Stomach (tissue), 9 donors: ENCODE data around the gene HPCAL4. TPM values are rescaled to one million over a fixed set of nuclear protein-coding genes. Genes with fewer than 3 reads are reported as not detected.

Experiments
- DNase-seq, 2 donors: peaks; one replicate each; pipeline versions ENCODE4 v3.0.0 to v3.0.0-alpha.2; 2013 to 2019
- H3K27ac ChIP-seq, 5 donors: fragments of 200-600 bp in 4 of 5; sonication (generic) in 4 of 5; one replicate each; pipeline ENCODE4 v1.5.1; 2013 to 2019; ENCODE audit warnings: mild to moderate bottlenecking in 1 of 5, moderate library complexity in 1 of 5
- H3K27me3 ChIP-seq, 3 donors: fragments of 200-600 bp; sonication (generic); one replicate each; pipeline ENCODE4 v1.5.1; 2017 to 2019; ENCODE audit warnings: mixed run types in 1 of 3
- H3K36me3 ChIP-seq, 4 donors: fragments of 200-600 bp; sonication (generic); 1 replicate in 3 of 4; 2 replicates in 1 of 4; pipeline ENCODE4 v1.5.1; 2016 to 2019
- H3K4me1 ChIP-seq, 4 donors: fragments of 200-600 bp; sonication (generic); one replicate each; pipeline ENCODE4 v1.5.1; 2016 to 2019
- H3K4me3 ChIP-seq, 4 donors: fragments of 200-600 bp; sonication (generic) in 3 of 4; one replicate each; pipeline ENCODE4 v1.5.1; 2016 to 2019; ENCODE audit warnings: mild to moderate bottlenecking in 1 of 4
- H3K9me3 ChIP-seq, 4 donors: fragments of 200-600 bp; sonication (generic); one replicate each; pipeline ENCODE4 v1.5.1; 2016 to 2019
- EP300 ChIP-seq: sonication (generic); formaldehyde crosslinking; IDR thresholded peaks from one replicate; pipeline ENCODE4 v1.6.1; 2017; ENCODE audit warnings: antibody characterized with exemption
- POLR2A ChIP-seq, 4 donors: fragments of 450-650 bp; IDR thresholded peaks; one replicate each; pipeline ENCODE4 v1.6.1; 2016; ENCODE audit warnings: antibody characterized with exemption in 4 of 4, control low read depth in 2 of 4, mild to moderate bottlenecking in 1 of 4, moderate library complexity in 1 of 4
- POLR2AphosphoS5 ChIP-seq, 3 donors: sonication (generic); formaldehyde crosslinking; IDR thresholded peaks; one replicate each; pipeline ENCODE4 v1.6.1; 2016; ENCODE audit warnings: antibody characterized with exemption in 3 of 3
- WGBS, 5 donors: extraction: QIAGEN DNeasy Blood & Tissue Kit in 3 of 5; methylation state at CpG; one replicate each; pipeline versions ENCODE4 v1.1.5 to v1.1.7; 2013 to 2018; 5-methylcytosine and 5-hydroxymethylcytosine counted together
- intact Hi-C: fragments of 100-400 bp; cut with DNase I; formaldehyde crosslinking; loops from one replicate; pipeline ENCODE4 v1.15.1; 2023; ENCODE audit warnings: low total_unique reads
- polyA plus RNA-seq, 3 donors: library from polyadenylated mRNA; stranded (reverse); fragments of 200-250 nt; gene quantifications; one replicate each; pipeline ENCODE4 v1.2.3, GENCODE V29; 2013
- total RNA-seq, 5 donors: library from RNA; depleted of rRNA; stranded (reverse); fragments of >200 nt; gene quantifications; one replicate each; pipeline versions ENCODE4 v1.1.0 to v1.2.3, GENCODE V29; 2014 to 2016
- TF ChIP-seq, protein P1 (sequence below), 7 experiments: fragments of 450-650 bp in 4 of 7; fragments of 200-600 bp in 3 of 7; sonication (generic) in 3 of 7; IDR thresholded peaks; one replicate each; pipeline ENCODE4 v1.5.1; 2016 to 2019; ENCODE audit warnings: antibody characterized with exemption in 7 of 7, control low read depth in 2 of 7, mild to moderate bottlenecking in 1 of 7
- donor health status: healthy with polysubstance abuse.
- donor health status: Bipolar disorder and iron deficiency.
- donor health status: healthy.

HPCAL4 gene
- total and polyA plus RNA-seq, 8 donors = 0.06 to 1.5 (median 0.15) TPM; not detected in 3

DNA sequence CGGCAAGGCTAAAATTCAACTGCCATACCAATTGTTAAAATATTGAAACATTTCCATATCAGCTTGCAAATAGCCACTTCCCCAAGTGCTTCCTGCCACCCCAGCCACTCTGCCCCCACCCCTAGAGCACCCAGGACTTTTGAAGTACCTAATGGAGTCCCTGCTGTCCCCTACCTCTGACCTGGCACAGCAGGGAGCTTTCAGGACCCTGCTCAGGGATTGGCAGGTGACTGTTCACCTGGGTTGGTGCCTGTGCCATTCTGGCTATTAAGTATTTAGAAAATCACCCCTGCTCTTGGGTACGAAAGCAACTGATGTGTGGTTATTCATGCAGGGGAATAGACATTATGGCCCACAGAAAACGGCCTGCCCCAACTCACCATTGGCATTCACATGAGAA is 9.1 kb upstream of the HPCAL4 start:
- 60 to 71% (median 67%) methylated on average over 3 of the region's 3 CpGs for WGBS, 5 donors
- peaks cover 0 to 15% (median 0%) of the 10 kb centered on the region in 3 donors for H3K27me3 ChIP-seq
- TF ChIP-seq EP300 (no peak), POLR2A (IDR thresholded peaks at IDR 0.05) (no peak), POLR2AphosphoS5 (IDR thresholded peaks at IDR 0.05) (no peak)
- TF ChIP-seq, protein P1, sequence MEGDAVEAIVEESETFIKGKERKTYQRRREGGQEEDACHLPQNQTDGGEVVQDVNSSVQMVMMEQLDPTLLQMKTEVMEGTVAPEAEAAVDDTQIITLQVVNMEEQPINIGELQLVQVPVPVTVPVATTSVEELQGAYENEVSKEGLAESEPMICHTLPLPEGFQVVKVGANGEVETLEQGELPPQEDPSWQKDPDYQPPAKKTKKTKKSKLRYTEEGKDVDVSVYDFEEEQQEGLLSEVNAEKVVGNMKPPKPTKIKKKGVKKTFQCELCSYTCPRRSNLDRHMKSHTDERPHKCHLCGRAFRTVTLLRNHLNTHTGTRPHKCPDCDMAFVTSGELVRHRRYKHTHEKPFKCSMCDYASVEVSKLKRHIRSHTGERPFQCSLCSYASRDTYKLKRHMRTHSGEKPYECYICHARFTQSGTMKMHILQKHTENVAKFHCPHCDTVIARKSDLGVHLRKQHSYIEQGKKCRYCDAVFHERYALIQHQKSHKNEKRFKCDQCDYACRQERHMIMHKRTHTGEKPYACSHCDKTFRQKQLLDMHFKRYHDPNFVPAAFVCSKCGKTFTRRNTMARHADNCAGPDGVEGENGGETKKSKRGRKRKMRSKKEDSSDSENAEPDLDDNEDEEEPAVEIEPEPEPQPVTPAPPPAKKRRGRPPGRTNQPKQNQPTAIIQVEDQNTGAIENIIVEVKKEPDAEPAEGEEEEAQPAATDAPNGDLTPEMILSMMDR (IDR thresholded peaks at IDR 0.05) = no peak
- no peak for DNase-seq
- H3K36me3 ChIP-seq = no peaks in the 10 kb centered on the region
- H3K9me3 ChIP-seq = no peaks in the 10 kb centered on the region
- intact Hi-C loops = no loop called here
- H3K4me3 ChIP-seq = no peak overlapping the region
- H3K4me1 ChIP-seq = peaks cover 8 to 24% (median 20%) of the 10 kb centered on the region in 4 donors
- peak overlapping the region in 1 of 5 donors; percentile 53 for H3K27ac ChIP-seq

DNA sequence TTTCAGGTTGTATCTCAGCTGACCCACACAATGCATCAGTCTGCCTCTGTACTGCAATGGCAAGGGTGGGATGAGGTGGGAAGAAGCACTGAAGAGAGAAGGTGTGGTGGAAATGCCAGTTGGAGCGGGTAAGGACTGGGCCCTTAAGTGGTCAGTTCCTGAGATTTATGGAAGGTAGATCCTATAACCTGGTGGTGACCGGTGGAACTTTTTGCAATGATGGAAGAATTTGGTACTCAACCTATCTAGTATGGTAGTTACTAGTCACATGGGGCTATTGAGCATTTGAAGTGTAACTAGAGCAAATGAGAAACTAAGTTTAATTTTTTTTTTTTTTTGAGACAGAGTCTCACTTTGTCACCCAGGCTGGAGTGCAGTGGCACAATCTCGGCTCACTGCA is 8.2 kb upstream of the HPCAL4 start:
- no peak for DNase-seq
- Histone ChIP-seq H3K27ac (no peak overlapping the region), H3K36me3 (no peaks in the 10 kb centered on the region), H3K27me3 (peaks cover 0 to 17% (median 0%) of the 10 kb centered on the region in 3 donors), H3K4me3 (no peak overlapping the region), H3K4me1 (peaks cover 8 to 24% (median 20%) of the 10 kb centered on the region in 4 donors), H3K9me3 (no peaks in the 10 kb centered on the region)
- no peak for TF ChIP-seq POLR2AphosphoS5 (IDR thresholded peaks at IDR 0.05)
- no peak for TF ChIP-seq POLR2A (IDR thresholded peaks at IDR 0.05)
- TF ChIP-seq, protein P1 (IDR thresholded peaks at IDR 0.05) = no peak
- no peak for TF ChIP-seq EP300
- intact Hi-C loops = no loop called here
- 88 to 96% (median 95%) methylated on average over 2 to 3 of the region's 3 CpGs for WGBS, 5 donors

DNA sequence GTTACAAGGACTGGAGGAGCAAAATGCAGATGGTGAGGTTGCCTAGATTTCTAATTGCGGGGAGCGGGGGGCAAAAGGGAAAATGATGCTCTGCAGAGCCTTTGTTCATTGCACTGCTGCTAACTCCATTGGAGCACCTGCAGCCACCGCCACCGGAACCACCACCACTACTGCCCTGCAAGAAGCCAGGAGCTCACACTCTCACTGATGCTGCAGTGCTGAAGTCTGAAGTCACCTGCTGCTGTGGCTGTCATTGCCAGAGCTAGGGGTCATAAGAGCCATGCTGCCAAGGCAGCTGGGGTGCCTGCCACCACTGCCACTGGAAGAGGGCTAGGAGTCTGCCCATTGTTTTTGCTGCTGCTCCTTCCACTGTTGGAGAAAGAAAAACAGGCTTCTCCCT is 7.3 kb upstream of the HPCAL4 start:
- H3K4me1 ChIP-seq = peaks cover 8 to 24% (median 20%) of the 10 kb centered on the region in 4 donors
- no peak for DNase-seq
- H3K4me3 ChIP-seq = no peak overlapping the region
- TF ChIP-seq EP300 = no peak
- no peak for TF ChIP-seq POLR2A (IDR thresholded peaks at IDR 0.05)
- TF ChIP-seq POLR2AphosphoS5 (IDR thresholded peaks at IDR 0.05) = no peak
- TF ChIP-seq, protein P1 (IDR thresholded peaks at IDR 0.05) = no peak
- no peaks in the 10 kb centered on the region for H3K9me3 ChIP-seq
- peaks cover 0 to 22% (median 0%) of the 10 kb centered on the region in 3 donors for H3K27me3 ChIP-seq
- H3K27ac ChIP-seq = no peak overlapping the region
- intact Hi-C loops = no loop called here
- 73 to 95% (median 91%) methylated on average over 4 of the region's 4 CpGs for WGBS, 5 donors
- no peaks in the 10 kb centered on the region for H3K36me3 ChIP-seq

DNA sequence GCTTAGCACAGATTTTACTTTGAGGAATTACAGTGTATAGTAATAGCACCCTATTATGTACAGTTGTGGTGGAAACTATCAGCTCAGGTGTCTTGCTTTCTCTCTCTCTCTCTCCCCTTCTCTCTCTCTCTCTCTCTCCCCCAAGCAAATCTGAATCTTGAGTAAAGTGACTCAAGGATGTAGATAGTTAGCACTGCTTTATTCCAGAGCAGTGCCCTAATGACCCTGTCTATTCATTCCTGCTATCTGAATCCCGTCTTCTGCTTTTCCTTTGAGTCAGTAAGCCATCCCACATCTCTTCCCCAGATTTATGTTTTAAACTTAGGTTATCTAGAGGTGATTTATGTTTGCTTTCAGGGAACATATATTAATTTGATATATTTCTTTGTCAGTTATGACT is 5.2 kb upstream of the HPCAL4 start:
- Histone ChIP-seq H3K27me3 (peaks cover 0 to 43% (median 15%) of the 10 kb centered on the region in 3 donors), H3K4me1 (peaks cover 18 to 28% (median 25%) of the 10 kb centered on the region in 4 donors), H3K9me3 (no peaks in the 10 kb centered on the region), H3K4me3 (no peak overlapping the region), H3K36me3 (no peaks in the 10 kb centered on the region), H3K27ac (no peak overlapping the region)
- intact Hi-C loops = no loop called here
- 25 to 50% (median 34%) methylated on average over 1 of the region's 1 CpG for WGBS, 5 donors
- no peak for TF ChIP-seq POLR2A (IDR thresholded peaks at IDR 0.05)
- TF ChIP-seq EP300 = no peak
- TF ChIP-seq, protein P1 (IDR thresholded peaks at IDR 0.05) = no peak
- no peak for TF ChIP-seq POLR2AphosphoS5 (IDR thresholded peaks at IDR 0.05)
- no peak for DNase-seq
